ENCODE data around the gene KIF26A. TPM values are rescaled to one million over a fixed set of nuclear protein-coding genes. Genes with fewer than 3 reads are reported as not detected.

Gene KIF26A
- total and polyA plus RNA-seq, 2 experiments from 2014 or later, result 5.6 to 103 TPM

- Mint-ChIP-seq H3K27me3 (ENCODE audit: insufficient read depth, low read depth, poor library complexity) (peaks cover 7% of the 10 kb centered on the region), H3K27ac (no peak overlapping the region), H3K36me3 (ENCODE audit: low read depth) (no peaks in the 10 kb centered on the region), H3K9me3 (peaks cover 2% of the 10 kb centered on the region; the same call in 1 of the 3 replicates), H3K4me1 (no peaks in the 10 kb centered on the region; the same call in 2 of the 3 replicates), H3K4me3 (no peak overlapping the region)
- no peak overlapping the region for H3K27ac ChIP-seq (ENCODE audit: low read depth)
- H4K20me1 ChIP-seq (replicated peaks; ENCODE audit: insufficient read depth), result no peaks in the 10 kb centered on the region
- H3K4me3 ChIP-seq, result no peak overlapping the region
- H3F3A ChIP-seq (replicated peaks; ENCODE audit: low read depth), result no peaks in the 10 kb centered on the region
- no peak overlapping the region for H2AFZ ChIP-seq
- ATAC-seq, result no peak
- TF ChIP-seq JUNB (IDR thresholded peaks at IDR 0.05; ENCODE audit: unreplicated experiment), result no peak
- no peak for TF ChIP-seq REST (IDR thresholded peaks at IDR 0.05; ENCODE audit: unreplicated experiment)
- no peak for TF ChIP-seq EZH2 (IDR thresholded peaks at IDR 0.05; ENCODE audit: low read depth, unreplicated experiment)
- TF ChIP-seq ZNF114 (CRISPR knock-in tag; IDR thresholded peaks at IDR 0.05), result no peak
- TF ChIP-seq ETS1 (IDR thresholded peaks at IDR 0.05), result no peak
- no peak for TF ChIP-seq CREB1 (CRISPR knock-in tag; IDR thresholded peaks at IDR 0.05; ENCODE audit: low read depth)
- no peak for TF ChIP-seq ZNF462 (CRISPR knock-in tag; IDR thresholded peaks at IDR 0.05)
- TF ChIP-seq CTCF (conservative IDR thresholded peaks at IDR 0.05; ENCODE audit: low read depth in 2 of 2), result no peak
- no peak for TF ChIP-seq POLR2AphosphoS5 (IDR thresholded peaks at IDR 0.05; ENCODE audit: low read depth)
- TF ChIP-seq EZH2phosphoT487 (IDR thresholded peaks at IDR 0.05; ENCODE audit: unreplicated experiment), result no peak
- TF ChIP-seq NANOG (IDR thresholded peaks at IDR 0.05; ENCODE audit: borderline replicate concordance), result no peak
- no peak for TF ChIP-seq STAT1 (IDR thresholded peaks at IDR 0.05; ENCODE audit: unreplicated experiment)
- no peak for TF ChIP-seq ZNF331 (CRISPR knock-in tag; IDR thresholded peaks at IDR 0.05; ENCODE audit: low read depth)
- DNase-seq (ENCODE audit: low spot score), result no peak
- H3K4me2 ChIP-seq, result no peak overlapping the region
- H3K36me3 ChIP-seq (ENCODE audit: insufficient read depth), result no peaks in the 10 kb centered on the region
- no peaks in the 10 kb centered on the region for H3K27me3 ChIP-seq (ENCODE audit: insufficient read depth)
- no peaks in the 10 kb centered on the region for H3K79me2 ChIP-seq (replicated peaks; ENCODE audit: insufficient read depth)
- no peaks in the 10 kb centered on the region for H3K4me1 ChIP-seq (ENCODE audit: insufficient read depth)
- no peaks in the 10 kb centered on the region for H3K9me2 ChIP-seq (ENCODE audit: insufficient read depth)
Observed at GRCh38 chr14:104212206-104213095, 74.1 kb downstream of the KIF26A start.
